ENCODE results near the gene KRTAP10-3. TPM values are rescaled to one million over a fixed set of nuclear protein-coding genes. Genes with fewer than 3 reads are reported as not detected.

Gene KRTAP10-3
- total RNA-seq, 1 donor from 2014 or later: not detected

GRCh38 chr21:44557491-44558328 is 885 bp downstream of the KRTAP10-3 start:
- no peak for TF ChIP-seq EZH2 (IDR thresholded peaks at IDR 0.05; ENCODE audit: insufficient read depth, low read length)
- no peak for TF ChIP-seq CTCF (IDR thresholded peaks at IDR 0.05; ENCODE audit: insufficient read depth, low read depth, low read length)
- DNase-seq (ENCODE audit: low read depth): no peak
- Mint-ChIP-seq H3K9me3 (ENCODE audit: unreplicated experiment) (peaks cover 8% of the 10 kb centered on the region), H3K4me3 (ENCODE audit: unreplicated experiment) (no peak overlapping the region), H3K27me3 (ENCODE audit: low read depth, unreplicated experiment) (peaks cover 25% of the 10 kb centered on the region), H3K4me1 (ENCODE audit: low read depth, unreplicated experiment) (no peaks in the 10 kb centered on the region), H3K36me3 (ENCODE audit: low read depth, unreplicated experiment) (no peaks in the 10 kb centered on the region), H3K27ac (ENCODE audit: unreplicated experiment) (no peak overlapping the region)
- H3K79me2 ChIP-seq (ENCODE audit: insufficient read depth, low read length): no peaks in the 10 kb centered on the region
- H3K27ac ChIP-seq (ENCODE audit: low read depth, low read length): no peak overlapping the region
- no peaks in the 10 kb centered on the region for H4K20me1 ChIP-seq (ENCODE audit: insufficient read depth, low read length)
- H3K9me3 ChIP-seq (ENCODE audit: insufficient read depth, low read depth, low read length): no peaks in the 10 kb centered on the region
- H3K36me3 ChIP-seq (ENCODE audit: insufficient read depth, low read length): no peaks in the 10 kb centered on the region
- no peaks in the 10 kb centered on the region for H3K4me1 ChIP-seq (ENCODE audit: insufficient read depth, low read length)
- no peak for FAIRE-seq
- H3K27me3 ChIP-seq (ENCODE audit: insufficient read depth, low read length): peaks cover 5% of the 10 kb centered on the region
- H3K4me2 ChIP-seq (ENCODE audit: low read length): no peak overlapping the region
- no peak overlapping the region for H3K9ac ChIP-seq (ENCODE audit: low read length)
- no peak overlapping the region for H3K4me3 ChIP-seq (ENCODE audit: insufficient read depth, low read depth, low read length)
- no peak overlapping the region for H2AFZ ChIP-seq (ENCODE audit: low read depth, low read length)

- DNase-seq (ENCODE audit: low read depth): no peak
- Histone ChIP-seq H4K20me1 (ENCODE audit: insufficient read depth, low read length) (no peaks in the 10 kb centered on the region), H3K27ac (ENCODE audit: low read depth, low read length) (no peak overlapping the region), H3K4me1 (ENCODE audit: insufficient read depth, low read length) (no peaks in the 10 kb centered on the region), H3K4me2 (ENCODE audit: low read length) (no peak overlapping the region), H3K79me2 (ENCODE audit: insufficient read depth, low read length) (no peaks in the 10 kb centered on the region), H3K36me3 (ENCODE audit: insufficient read depth, low read length) (no peaks in the 10 kb centered on the region), H3K9ac (ENCODE audit: low read length) (no peak overlapping the region), H3K9me3 (ENCODE audit: insufficient read depth, low read depth, low read length) (no peaks in the 10 kb centered on the region), H3K27me3 (ENCODE audit: insufficient read depth, low read length) (peaks cover 5% of the 10 kb centered on the region), H3K4me3 (ENCODE audit: insufficient read depth, low read depth, low read length) (no peak overlapping the region), H2AFZ (ENCODE audit: low read depth, low read length) (no peak overlapping the region)
- Mint-ChIP-seq H3K27me3 (ENCODE audit: low read depth, unreplicated experiment) (peaks cover 25% of the 10 kb centered on the region), H3K36me3 (ENCODE audit: low read depth, unreplicated experiment) (no peaks in the 10 kb centered on the region), H3K4me3 (ENCODE audit: unreplicated experiment) (no peak overlapping the region), H3K4me1 (ENCODE audit: low read depth, unreplicated experiment) (no peaks in the 10 kb centered on the region), H3K27ac (ENCODE audit: unreplicated experiment) (no peak overlapping the region), H3K9me3 (ENCODE audit: unreplicated experiment) (peaks cover 6% of the 10 kb centered on the region)
- no peak for TF ChIP-seq EZH2 (IDR thresholded peaks at IDR 0.05; ENCODE audit: insufficient read depth, low read length)
- no peak for FAIRE-seq
These were observed 1.7 kb downstream of the KRTAP10-3 start for GRCh38 chr21:44556879-44557278.

GRCh38 chr21:44555200-44555875 is 3.3 kb downstream of the KRTAP10-3 start:
- Mint-ChIP-seq H3K4me3 (ENCODE audit: unreplicated experiment) (no peak overlapping the region), H3K9me3 (ENCODE audit: unreplicated experiment) (peaks cover under 1% of the 10 kb centered on the region), H3K36me3 (ENCODE audit: low read depth, unreplicated experiment) (no peaks in the 10 kb centered on the region), H3K4me1 (ENCODE audit: low read depth, unreplicated experiment) (no peaks in the 10 kb centered on the region), H3K27me3 (ENCODE audit: low read depth, unreplicated experiment) (peaks cover 25% of the 10 kb centered on the region), H3K27ac (ENCODE audit: unreplicated experiment) (no peak overlapping the region)
- Histone ChIP-seq H3K4me3 (ENCODE audit: insufficient read depth, low read depth, low read length) (no peak overlapping the region), H2AFZ (ENCODE audit: low read depth, low read length) (no peak overlapping the region), H3K27ac (ENCODE audit: low read depth, low read length) (no peak overlapping the region), H3K27me3 (ENCODE audit: insufficient read depth, low read length) (peaks cover 5% of the 10 kb centered on the region), H3K9ac (ENCODE audit: low read length) (no peak overlapping the region), H3K79me2 (ENCODE audit: insufficient read depth, low read length) (no peaks in the 10 kb centered on the region), H3K4me2 (ENCODE audit: low read length) (no peak overlapping the region), H3K4me1 (ENCODE audit: insufficient read depth, low read length) (no peaks in the 10 kb centered on the region), H3K9me3 (ENCODE audit: insufficient read depth, low read depth, low read length) (no peaks in the 10 kb centered on the region), H4K20me1 (ENCODE audit: insufficient read depth, low read length) (no peaks in the 10 kb centered on the region), H3K36me3 (ENCODE audit: insufficient read depth, low read length) (no peaks in the 10 kb centered on the region)
- TF ChIP-seq EZH2 (IDR thresholded peaks at IDR 0.05; ENCODE audit: insufficient read depth, low read length) (no peak), CTCF (IDR thresholded peaks at IDR 0.05; ENCODE audit: insufficient read depth, low read depth, low read length) (no peak)
- DNase-seq (ENCODE audit: low read depth) (no peak), FAIRE-seq (no peak)

Data from astrocyte (in vitro differentiated cells and primary cell).